Measurements from ENCODE around the gene CAPN10. TPM values are rescaled to one million over a fixed set of nuclear protein-coding genes. Genes with fewer than 3 reads are reported as not detected.
A peak's percentile ranks its signal among the peaks of the same experiment; 100 is the strongest.

Gene CAPN10
- total and polyA plus RNA-seq, 8 donors, result 20.8 to 36.6 (median 28.2) TPM

- DNase-seq, result peak in 2 of 4 donors; percentile 23 to 69
- no peak for TF ChIP-seq CTCF (IDR thresholded peaks at IDR 0.05)
- Histone ChIP-seq H3K4me1 (no peaks in the 10 kb centered on the region), H3K36me3 (peaks cover 0 to 94% of the 10 kb centered on the region in 2 donors), H3K9me3 (no peaks in the 10 kb centered on the region), H3K4me3 (no peak overlapping the region), H3K27ac (no peak overlapping the region), H3K27me3 (no peaks in the 10 kb centered on the region)
- intact Hi-C loops (cut with DNase I), result no loop called here
- ATAC-seq, result no peak
These were observed 11.1 kb downstream of the CAPN10 start for GRCh38 chr2:240597419-240598181.

GRCh38 chr2:240598311-240598911, 11.9 kb downstream of the CAPN10 start:
- Histone ChIP-seq H3K27ac (no peak overlapping the region), H3K36me3 (peaks cover 0 to 86% of the 10 kb centered on the region in 2 donors), H3K4me1 (no peaks in the 10 kb centered on the region), H3K4me3 (no peak overlapping the region), H3K9me3 (no peaks in the 10 kb centered on the region), H3K27me3 (no peaks in the 10 kb centered on the region)
- intact Hi-C loops (cut with DNase I), result no loop called here
- ATAC-seq (no peak), DNase-seq (peak in 2 of 4 donors; percentile 25 to 80)
- TF ChIP-seq CTCF (IDR thresholded peaks at IDR 0.05), result no peak

GRCh38 chr2:240599141-240599583, 12.6 kb downstream of the CAPN10 start:
- Histone ChIP-seq H3K36me3 (peaks cover 0 to 79% of the 10 kb centered on the region in 2 donors), H3K9me3 (no peaks in the 10 kb centered on the region), H3K27me3 (no peaks in the 10 kb centered on the region), H3K4me1 (peaks cover 1 to 5% of the 10 kb centered on the region in 2 donors), H3K27ac (no peak overlapping the region), H3K4me3 (no peak overlapping the region)
- TF ChIP-seq CTCF (IDR thresholded peaks at IDR 0.05), result no peak
- DNase-seq (peak in 2 of 4 donors; percentile 26 to 69), ATAC-seq (no peak)
- intact Hi-C loops (cut with DNase I), result no loop called here

- H3K36me3 ChIP-seq, result peaks cover 0 to 66% of the 10 kb centered on the region in 2 donors
- no peak for ATAC-seq
- H3K4me1 ChIP-seq, result peaks cover 7 to 14% of the 10 kb centered on the region in 2 donors
- TF ChIP-seq CTCF (IDR thresholded peaks at IDR 0.05), result no peak
- intact Hi-C loops (cut with DNase I), result no loop called here
- H3K4me3 ChIP-seq, result no peak overlapping the region
- H3K27me3 ChIP-seq, result no peaks in the 10 kb centered on the region
- DNase-seq, result peak in 2 of 4 donors; percentile 22 to 77
- no peak overlapping the region for H3K27ac ChIP-seq
- no peaks in the 10 kb centered on the region for H3K9me3 ChIP-seq
These were observed 14.0 kb downstream of the CAPN10 start for GRCh38 chr2:240600451-240600961.
